ENCODE measurements around the gene CARD10. TPM values are rescaled to one million over a fixed set of nuclear protein-coding genes. Genes with fewer than 3 reads are reported as not detected.

CARD10 gene
- total RNA-seq, 1 experiment from 2014 or later, result 17.7 TPM

GRCh38 chr22:37486224-37486845 lies 32.9 kb downstream of the CARD10 start, which contains the start of gene MFNG:
TSS of gene MFNG (minus strand) at chr22:37486384. CDS start at chr22:37486177, 207 bp downstream.
- Histone ChIP-seq H3K79me2 (ENCODE audit: insufficient read depth, low read length) (no peaks in the 10 kb centered on the region), H3K18ac (ENCODE audit: insufficient read length, low read depth, low read length) (no peak within 1 kb of the TSS), H2AK5ac (ENCODE audit: insufficient read length, low read length) (no peak within 1 kb of the TSS), H4K8ac (replicated peaks; ENCODE audit: insufficient read length, low read depth, low read length) (no peak within 1 kb of the TSS), H3K9me3 (ENCODE audit: control insufficient read depth, low read depth, low read length) (no peaks in the 10 kb centered on the region), H2BK15ac (ENCODE audit: low read depth, low read length) (no peak within 1 kb of the TSS), H3K79me1 (ENCODE audit: insufficient read depth, low read depth, low read length, poor library complexity, severe bottlenecking) (no peaks in the 10 kb centered on the region), H3K14ac (ENCODE audit: insufficient read depth, low read length) (no peak within 1 kb of the TSS; the same call in 1 of the 2 replicates), H4K20me1 (ENCODE audit: control insufficient read depth, insufficient read depth, insufficient read length) (no peaks in the 10 kb centered on the region), H3K27me3 (ENCODE audit: insufficient read depth, low read length) (no peaks in the 10 kb centered on the region), H2BK120ac (ENCODE audit: low read depth, low read length, poor library complexity, severe bottlenecking) (no peak within 1 kb of the TSS), H3K4me1 (ENCODE audit: insufficient read depth, low read length) (peaks cover 20% of the 10 kb centered on the region; the same call in 1 of the 2 replicates), H4K91ac (ENCODE audit: insufficient read length, low read depth, low read length) (no peak within 1 kb of the TSS), H3K23me2 (ENCODE audit: insufficient read length, low read depth, low read length, poor library complexity, severe bottlenecking) (peaks cover 4% of the 10 kb centered on the region), H4K5ac (ENCODE audit: insufficient read length, low read depth, low read length) (no peak within 1 kb of the TSS), H2AFZ (ENCODE audit: low read length) (no peak within 1 kb of the TSS), H3K23ac (ENCODE audit: insufficient read length, low read depth, low read length) (no peak within 1 kb of the TSS), H3K4ac (ENCODE audit: low read depth, low read length) (no peak within 1 kb of the TSS), H3K56ac (ENCODE audit: insufficient read length, low read depth, low read length) (no peak within 1 kb of the TSS), H3K27ac (ENCODE audit: insufficient read length, low read depth, low read length) (no peak within 1 kb of the TSS), H2BK20ac (ENCODE audit: low read depth, low read length, poor library complexity, severe bottlenecking) (no peak within 1 kb of the TSS), H2BK5ac (ENCODE audit: insufficient read length, low read length) (no peak within 1 kb of the TSS), H3K4me2 (ENCODE audit: insufficient read depth, insufficient read length, low read length) (peak within 1 kb of the TSS; percentile 51), H2BK12ac (ENCODE audit: insufficient read length, low read depth, low read length) (no peak within 1 kb of the TSS), H3K9ac (ENCODE audit: extremely low read depth, insufficient read length, low read length) (no peak within 1 kb of the TSS), H3T11ph (ENCODE audit: low read length) (no peak within 1 kb of the TSS)
- no peaks in the 10 kb centered on the region for H3K9me3 Mint-ChIP-seq
- peak within 1 kb of the TSS; percentile 12 to 68 (median 16); a peak in 2 of 7 replicates for H3K27ac Mint-ChIP-seq
- no CpG with 5 or more reads among the region's 24 CpGs for WGBS (ENCODE audit: extremely low coverage, insufficient read length, low lambda C conversion rate)
- H3K36me3 Mint-ChIP-seq (ENCODE audit: insufficient read depth in 1 of 3, low read depth in 3 of 3), result peaks cover 1 to 14% (median 12%) of the 10 kb centered on the region in 3 experiments; a peak in 4 of 7 replicates
- H3K4me3 Mint-ChIP-seq, result peak within 1 kb of the TSS; percentile 24 to 71
- H3K4me1 Mint-ChIP-seq, result peaks cover 33 to 73% of the 10 kb centered on the region in 2 experiments
- peaks cover 21% of the 10 kb centered on the region for H3K27me3 Mint-ChIP-seq (ENCODE audit: low read depth)
- DNase-seq, result peak; percentile 81
- TF ChIP-seq, protein P1, sequence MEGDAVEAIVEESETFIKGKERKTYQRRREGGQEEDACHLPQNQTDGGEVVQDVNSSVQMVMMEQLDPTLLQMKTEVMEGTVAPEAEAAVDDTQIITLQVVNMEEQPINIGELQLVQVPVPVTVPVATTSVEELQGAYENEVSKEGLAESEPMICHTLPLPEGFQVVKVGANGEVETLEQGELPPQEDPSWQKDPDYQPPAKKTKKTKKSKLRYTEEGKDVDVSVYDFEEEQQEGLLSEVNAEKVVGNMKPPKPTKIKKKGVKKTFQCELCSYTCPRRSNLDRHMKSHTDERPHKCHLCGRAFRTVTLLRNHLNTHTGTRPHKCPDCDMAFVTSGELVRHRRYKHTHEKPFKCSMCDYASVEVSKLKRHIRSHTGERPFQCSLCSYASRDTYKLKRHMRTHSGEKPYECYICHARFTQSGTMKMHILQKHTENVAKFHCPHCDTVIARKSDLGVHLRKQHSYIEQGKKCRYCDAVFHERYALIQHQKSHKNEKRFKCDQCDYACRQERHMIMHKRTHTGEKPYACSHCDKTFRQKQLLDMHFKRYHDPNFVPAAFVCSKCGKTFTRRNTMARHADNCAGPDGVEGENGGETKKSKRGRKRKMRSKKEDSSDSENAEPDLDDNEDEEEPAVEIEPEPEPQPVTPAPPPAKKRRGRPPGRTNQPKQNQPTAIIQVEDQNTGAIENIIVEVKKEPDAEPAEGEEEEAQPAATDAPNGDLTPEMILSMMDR (conservative IDR thresholded peaks at IDR 0.05), result peak; percentile 41; the same call in 2 of the 3 replicates
